ENCODE data around the gene EXTL2.

The EXTL2 gene

DNA sequence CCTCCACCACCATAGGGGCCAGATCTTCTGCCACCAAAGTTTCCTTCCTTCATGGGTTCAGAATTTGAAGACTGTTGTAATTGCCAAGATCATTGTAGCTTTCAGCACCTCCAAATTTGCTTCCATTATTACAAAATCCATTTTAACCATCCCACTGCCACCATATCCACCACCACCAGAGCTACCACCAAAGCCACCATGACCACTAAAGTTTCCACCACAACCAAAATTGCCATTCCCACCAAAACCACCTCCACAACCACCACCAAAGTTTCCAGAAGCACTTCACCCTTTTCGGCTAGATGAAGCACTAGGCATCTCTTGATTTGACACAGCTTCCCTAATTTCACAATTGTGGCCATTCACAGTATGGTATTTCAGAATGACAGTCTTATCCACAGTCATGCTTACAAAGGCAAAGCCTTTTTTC is 46.5 kb upstream of the EXTL2 start (continued):
- TF ChIP-seq, protein P1, sequence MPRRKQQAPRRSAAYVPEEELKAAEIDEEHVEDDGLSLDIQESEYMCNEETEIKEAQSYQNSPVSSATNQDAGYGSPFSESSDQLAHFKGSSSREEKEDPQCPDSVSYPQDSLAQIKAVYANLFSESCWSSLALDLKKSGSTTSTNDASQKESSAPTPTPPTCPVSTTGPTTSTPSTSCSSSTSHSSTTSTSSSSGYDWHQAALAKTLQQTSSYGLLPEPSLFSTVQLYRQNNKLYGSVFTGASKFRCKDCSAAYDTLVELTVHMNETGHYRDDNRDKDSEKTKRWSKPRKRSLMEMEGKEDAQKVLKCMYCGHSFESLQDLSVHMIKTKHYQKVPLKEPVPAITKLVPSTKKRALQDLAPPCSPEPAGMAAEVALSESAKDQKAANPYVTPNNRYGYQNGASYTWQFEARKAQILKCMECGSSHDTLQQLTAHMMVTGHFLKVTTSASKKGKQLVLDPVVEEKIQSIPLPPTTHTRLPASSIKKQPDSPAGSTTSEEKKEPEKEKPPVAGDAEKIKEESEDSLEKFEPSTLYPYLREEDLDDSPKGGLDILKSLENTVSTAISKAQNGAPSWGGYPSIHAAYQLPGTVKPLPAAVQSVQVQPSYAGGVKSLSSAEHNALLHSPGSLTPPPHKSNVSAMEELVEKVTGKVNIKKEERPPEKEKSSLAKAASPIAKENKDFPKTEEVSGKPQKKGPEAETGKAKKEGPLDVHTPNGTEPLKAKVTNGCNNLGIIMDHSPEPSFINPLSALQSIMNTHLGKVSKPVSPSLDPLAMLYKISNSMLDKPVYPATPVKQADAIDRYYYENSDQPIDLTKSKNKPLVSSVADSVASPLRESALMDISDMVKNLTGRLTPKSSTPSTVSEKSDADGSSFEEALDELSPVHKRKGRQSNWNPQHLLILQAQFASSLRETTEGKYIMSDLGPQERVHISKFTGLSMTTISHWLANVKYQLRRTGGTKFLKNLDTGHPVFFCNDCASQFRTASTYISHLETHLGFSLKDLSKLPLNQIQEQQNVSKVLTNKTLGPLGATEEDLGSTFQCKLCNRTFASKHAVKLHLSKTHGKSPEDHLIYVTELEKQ (tag by site-specific recombination; IDR thresholded peaks at IDR 0.05; ENCODE audit: borderline replicate concordance): no peak
- no peak for TF ChIP-seq ZNF266 (tag by site-specific recombination; IDR thresholded peaks at IDR 0.05; ENCODE audit: low read depth)
- no peak for TF ChIP-seq ZNF530 (tag by site-specific recombination; IDR thresholded peaks at IDR 0.05; ENCODE audit: low read depth)
- TF ChIP-seq TCF7L2 (IDR thresholded peaks at IDR 0.05; ENCODE audit: borderline replicate concordance, low read depth, low read length): no peak
- TF ChIP-seq ZNF341 (tag by site-specific recombination; IDR thresholded peaks at IDR 0.05; ENCODE audit: low read depth): no peak
- no peak for TF ChIP-seq ZNF202 (tag by site-specific recombination; IDR thresholded peaks at IDR 0.05; ENCODE audit: borderline replicate concordance)
- TF ChIP-seq, protein P2, sequence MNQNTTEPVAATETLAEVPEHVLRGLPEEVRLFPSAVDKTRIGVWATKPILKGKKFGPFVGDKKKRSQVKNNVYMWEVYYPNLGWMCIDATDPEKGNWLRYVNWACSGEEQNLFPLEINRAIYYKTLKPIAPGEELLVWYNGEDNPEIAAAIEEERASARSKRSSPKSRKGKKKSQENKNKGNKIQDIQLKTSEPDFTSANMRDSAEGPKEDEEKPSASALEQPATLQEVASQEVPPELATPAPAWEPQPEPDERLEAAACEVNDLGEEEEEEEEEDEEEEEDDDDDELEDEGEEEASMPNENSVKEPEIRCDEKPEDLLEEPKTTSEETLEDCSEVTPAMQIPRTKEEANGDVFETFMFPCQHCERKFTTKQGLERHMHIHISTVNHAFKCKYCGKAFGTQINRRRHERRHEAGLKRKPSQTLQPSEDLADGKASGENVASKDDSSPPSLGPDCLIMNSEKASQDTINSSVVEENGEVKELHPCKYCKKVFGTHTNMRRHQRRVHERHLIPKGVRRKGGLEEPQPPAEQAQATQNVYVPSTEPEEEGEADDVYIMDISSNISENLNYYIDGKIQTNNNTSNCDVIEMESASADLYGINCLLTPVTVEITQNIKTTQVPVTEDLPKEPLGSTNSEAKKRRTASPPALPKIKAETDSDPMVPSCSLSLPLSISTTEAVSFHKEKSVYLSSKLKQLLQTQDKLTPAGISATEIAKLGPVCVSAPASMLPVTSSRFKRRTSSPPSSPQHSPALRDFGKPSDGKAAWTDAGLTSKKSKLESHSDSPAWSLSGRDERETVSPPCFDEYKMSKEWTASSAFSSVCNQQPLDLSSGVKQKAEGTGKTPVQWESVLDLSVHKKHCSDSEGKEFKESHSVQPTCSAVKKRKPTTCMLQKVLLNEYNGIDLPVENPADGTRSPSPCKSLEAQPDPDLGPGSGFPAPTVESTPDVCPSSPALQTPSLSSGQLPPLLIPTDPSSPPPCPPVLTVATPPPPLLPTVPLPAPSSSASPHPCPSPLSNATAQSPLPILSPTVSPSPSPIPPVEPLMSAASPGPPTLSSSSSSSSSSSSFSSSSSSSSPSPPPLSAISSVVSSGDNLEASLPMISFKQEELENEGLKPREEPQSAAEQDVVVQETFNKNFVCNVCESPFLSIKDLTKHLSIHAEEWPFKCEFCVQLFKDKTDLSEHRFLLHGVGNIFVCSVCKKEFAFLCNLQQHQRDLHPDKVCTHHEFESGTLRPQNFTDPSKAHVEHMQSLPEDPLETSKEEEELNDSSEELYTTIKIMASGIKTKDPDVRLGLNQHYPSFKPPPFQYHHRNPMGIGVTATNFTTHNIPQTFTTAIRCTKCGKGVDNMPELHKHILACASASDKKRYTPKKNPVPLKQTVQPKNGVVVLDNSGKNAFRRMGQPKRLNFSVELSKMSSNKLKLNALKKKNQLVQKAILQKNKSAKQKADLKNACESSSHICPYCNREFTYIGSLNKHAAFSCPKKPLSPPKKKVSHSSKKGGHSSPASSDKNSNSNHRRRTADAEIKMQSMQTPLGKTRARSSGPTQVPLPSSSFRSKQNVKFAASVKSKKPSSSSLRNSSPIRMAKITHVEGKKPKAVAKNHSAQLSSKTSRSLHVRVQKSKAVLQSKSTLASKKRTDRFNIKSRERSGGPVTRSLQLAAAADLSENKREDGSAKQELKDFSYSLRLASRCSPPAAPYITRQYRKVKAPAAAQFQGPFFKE (tag by site-specific recombination; IDR thresholded peaks at IDR 0.05; ENCODE audit: borderline replicate concordance): no peak
- TF ChIP-seq ZNF23 (tag by site-specific recombination; IDR thresholded peaks at IDR 0.05; ENCODE audit: borderline replicate concordance): no peak

DNA sequence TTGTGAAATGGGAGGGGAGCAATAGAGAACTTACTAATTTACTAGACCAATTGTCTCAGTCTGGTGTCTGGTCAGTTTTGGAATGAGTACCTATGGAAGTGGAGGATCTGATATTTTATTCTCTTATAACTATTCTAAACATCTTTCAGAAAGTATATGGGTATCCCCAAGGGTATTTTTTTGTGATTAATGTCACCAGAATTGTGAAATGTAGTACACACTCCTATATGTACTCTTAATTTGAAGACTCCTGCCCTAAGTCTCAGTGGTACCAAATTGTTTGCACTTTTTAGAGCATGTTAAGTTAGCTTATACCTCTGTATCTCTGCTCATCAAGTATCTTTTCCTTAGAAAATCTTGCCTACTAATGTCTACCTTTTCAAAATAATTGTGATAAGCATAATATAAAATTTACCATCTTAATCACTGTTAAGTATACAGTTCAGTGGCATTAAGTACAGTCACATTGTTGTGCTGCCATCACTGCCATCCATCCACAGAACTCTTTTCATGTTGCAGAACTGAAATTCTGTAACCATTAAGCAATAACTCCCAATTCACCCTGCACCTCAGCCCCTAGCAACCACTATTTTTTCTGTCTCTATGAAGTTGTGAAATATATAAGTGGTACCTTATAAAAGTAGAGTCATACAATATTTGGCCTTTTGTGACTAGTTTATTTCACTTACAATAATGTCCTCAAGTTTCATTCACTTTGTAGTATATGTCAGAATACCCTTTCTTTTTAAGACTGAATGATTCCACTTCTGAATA is 41.7 kb upstream of the EXTL2 start:
- ChIA-PET POLR2A (no interaction called here), CTCF (interaction anchor here (0.7 to 1.1 kb wide), 2 partner anchors 24 to 352 kb away, joined by 3 to 4 read pairs; no protein-coding TSS in a partner anchor)
- no peak overlapping the region for H3K27ac ChIP-seq (ENCODE audit: extremely low read depth, low read depth, low read length)
- H3K4me1 ChIP-seq (ENCODE audit: control insufficient read depth, insufficient read depth, low read length): no peaks in the 10 kb centered on the region
- H3K9me3 ChIP-seq (ENCODE audit: control insufficient read depth, insufficient read depth, low read depth, low read length): no peaks in the 10 kb centered on the region
- no peak overlapping the region for H3K4me3 ChIP-seq (ENCODE audit: low read depth, low read length)
- H3K36me3 ChIP-seq (ENCODE audit: control insufficient read depth in 2 of 2, insufficient read depth in 1 of 2, low read length in 2 of 2): peaks cover 5 to 24% of the 10 kb centered on the region in 2 experiments
- TF ChIP-seq ZBTB21 (tag by site-specific recombination; IDR thresholded peaks at IDR 0.05) (no peak), ZNF548 (tag by site-specific recombination; IDR thresholded peaks at IDR 0.05) (no peak), ZNF791 (tag by site-specific recombination; IDR thresholded peaks at IDR 0.05) (no peak)
- TF ChIP-seq, protein P3, sequence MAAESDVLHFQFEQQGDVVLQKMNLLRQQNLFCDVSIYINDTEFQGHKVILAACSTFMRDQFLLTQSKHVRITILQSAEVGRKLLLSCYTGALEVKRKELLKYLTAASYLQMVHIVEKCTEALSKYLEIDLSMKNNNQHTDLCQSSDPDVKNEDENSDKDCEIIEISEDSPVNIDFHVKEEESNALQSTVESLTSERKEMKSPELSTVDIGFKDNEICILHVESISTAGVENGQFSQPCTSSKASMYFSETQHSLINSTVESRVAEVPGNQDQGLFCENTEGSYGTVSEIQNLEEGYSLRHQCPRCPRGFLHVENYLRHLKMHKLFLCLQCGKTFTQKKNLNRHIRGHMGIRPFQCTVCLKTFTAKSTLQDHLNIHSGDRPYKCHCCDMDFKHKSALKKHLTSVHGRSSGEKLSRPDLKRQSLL (tag by site-specific recombination; IDR thresholded peaks at IDR 0.05): no peak
